SH-SY5Y (cell line): ENCODE measurements around the gene RPL5.

Source experiments
- GATA2 ChIP-seq: IDR thresholded peaks from 2 replicates; pipeline ENCODE4 v1.6.1; 2011; ENCODE audit warnings: mild to moderate bottlenecking, low read depth, low read length
- GATA3 ChIP-seq: IDR thresholded peaks from 2 replicates; pipeline ENCODE4 v1.6.1; 2011; ENCODE audit warnings: low read depth, mild to moderate bottlenecking, low read length, moderate library complexity

The RPL5 gene

DNA sequence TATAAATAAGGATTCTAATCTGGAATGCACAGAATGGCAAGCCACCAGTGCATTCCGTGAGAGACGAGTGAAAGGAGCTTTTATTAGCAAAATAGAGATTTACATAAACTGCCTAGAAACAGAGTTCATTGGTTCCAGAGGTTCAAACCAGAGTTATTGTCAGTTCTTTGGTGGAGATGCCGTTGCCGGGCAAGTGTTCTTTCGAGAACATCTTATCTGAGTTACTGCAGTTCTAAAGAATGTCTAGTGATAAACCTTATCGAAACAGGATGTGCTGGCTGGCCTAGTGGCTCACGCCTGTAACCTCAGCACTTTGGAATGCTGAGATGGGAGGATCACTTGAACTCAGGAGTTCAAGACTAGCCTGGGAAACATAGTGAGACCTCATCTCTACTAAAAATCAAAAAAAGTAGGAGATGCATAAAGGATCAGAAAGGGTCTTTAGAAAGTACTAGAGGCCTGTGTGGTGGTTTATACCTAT is 27.1 kb upstream of the RPL5 start:
- TF ChIP-seq GATA2 (no peak), GATA3 (no peak)

DNA sequence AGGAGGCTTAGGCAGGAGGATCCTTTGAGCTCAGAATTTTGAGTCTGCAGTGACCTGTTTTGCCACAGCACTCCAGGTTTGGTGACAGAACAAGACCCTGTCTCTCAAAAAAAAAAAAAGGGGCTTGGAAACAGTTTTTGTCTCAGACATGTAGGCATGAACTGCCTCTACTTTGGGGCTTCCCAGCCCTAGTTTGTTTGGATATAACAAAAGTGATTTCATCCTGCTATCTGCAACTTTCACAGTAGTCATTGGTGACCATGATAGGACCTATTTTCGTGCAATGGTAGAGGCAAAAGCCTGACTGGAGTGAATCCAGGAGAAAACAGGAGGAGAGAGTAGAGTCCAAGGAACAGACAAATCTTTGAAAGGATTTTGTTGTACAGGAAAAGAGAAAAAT is 26.6 kb upstream of the RPL5 start:
- TF ChIP-seq GATA3 (no peak), GATA2 (no peak)

DNA sequence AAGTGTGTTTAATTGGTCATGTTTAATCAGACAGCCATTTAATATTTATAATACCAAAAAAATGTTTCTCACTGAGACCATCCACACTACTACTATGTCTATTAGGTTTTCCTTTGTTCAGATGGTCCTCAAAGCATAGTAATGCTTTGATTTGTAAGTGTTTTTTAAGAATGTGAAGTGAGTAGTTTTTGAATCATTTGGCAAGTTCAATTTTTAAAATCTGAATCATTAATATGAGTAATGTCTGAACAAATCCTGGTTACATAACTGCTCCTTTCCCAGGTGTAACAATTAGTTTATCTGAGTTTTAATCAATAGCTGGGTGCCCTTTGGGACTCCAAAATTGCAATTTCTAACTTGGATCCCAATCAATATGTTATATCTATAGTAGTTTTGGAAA is 23.5 kb upstream of the RPL5 start:
- TF ChIP-seq GATA3 = no peak
- TF ChIP-seq GATA2 = no peak

DNA sequence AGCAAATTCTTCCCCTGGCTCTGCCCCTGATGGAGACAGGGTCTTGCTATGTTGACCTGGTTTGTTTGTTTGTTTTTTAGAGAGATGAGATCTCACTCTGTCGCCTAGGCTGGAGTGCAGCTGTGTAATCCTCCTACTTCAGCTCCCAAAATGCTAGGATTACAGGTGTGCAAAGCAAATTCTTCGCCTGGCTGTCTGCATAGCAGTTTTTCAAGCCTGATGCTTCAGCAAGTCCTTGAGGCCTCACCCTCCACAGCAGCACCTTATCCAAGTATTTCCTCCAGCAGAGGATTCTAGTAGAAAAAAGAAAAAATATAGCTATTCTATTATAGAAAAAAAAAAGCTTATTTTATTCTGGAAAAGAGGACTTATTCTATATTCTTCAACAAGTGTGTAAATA is 15.1 kb upstream of the RPL5 start:
- no peak for TF ChIP-seq GATA2
- no peak for TF ChIP-seq GATA3

DNA sequence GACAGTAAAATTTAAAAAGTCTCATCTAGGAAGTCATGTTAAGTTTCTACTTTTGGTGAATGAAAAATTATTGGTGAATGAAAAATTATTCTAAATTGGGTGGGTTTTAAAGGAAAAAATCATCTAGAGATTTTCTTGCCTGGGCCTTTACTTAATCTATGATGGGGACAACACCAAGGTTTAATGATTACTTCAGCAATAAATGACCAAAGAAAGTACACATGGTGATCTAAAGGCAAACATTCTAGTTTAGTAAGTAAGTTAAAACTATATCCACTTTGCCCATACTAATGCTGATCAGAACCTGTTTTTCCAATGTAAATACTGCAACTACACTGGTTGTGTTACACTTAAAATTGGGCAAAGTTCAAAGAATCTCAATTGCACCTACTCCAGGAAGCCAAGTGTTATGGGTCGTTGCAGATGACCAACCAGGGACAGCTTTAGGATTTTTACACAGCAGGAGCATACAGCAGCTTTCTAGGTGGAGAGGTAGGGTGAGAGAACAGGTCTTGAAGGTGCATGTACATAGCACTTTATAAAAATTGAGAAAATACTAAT is 14.6 kb upstream of the RPL5 start:
- TF ChIP-seq GATA3 (no peak), GATA2 (no peak)

DNA sequence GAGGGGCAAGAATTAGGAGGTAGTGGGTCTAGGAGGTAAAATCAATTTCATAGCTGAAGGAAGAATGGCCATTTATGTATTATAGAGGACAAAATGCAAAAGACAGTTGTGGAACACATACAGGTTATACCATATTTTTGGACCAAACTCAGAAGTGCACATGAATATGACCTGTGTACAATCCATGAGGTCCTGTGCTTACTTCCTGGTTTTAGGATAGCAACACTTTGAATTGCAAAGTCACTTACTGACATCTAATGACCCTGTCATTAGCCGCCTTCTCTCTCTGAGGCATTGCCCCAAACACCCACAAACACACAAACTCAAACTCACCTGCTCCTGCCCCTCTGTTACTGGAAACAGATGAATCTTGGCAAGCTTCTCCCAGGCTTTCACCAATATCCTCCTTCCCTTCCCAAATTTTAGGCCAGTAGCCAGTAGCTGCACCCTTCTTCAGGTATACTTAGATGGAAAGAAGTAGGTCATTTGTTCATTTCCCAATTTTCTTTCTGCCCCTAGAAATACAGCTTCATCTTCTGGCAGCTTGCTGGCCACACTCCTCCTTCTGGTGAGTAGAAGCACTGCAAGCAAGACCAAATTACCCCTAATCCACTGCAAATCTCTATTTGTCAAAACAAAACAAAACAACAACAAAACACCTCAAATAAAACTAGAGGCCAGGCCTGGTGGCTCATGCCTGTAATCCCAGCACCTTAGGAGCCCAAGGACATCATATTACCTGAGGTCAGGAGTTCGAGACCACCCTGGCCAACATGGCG is 13.7 kb upstream of the RPL5 start:
- no peak for TF ChIP-seq GATA2
- TF ChIP-seq GATA3 = no peak

DNA sequence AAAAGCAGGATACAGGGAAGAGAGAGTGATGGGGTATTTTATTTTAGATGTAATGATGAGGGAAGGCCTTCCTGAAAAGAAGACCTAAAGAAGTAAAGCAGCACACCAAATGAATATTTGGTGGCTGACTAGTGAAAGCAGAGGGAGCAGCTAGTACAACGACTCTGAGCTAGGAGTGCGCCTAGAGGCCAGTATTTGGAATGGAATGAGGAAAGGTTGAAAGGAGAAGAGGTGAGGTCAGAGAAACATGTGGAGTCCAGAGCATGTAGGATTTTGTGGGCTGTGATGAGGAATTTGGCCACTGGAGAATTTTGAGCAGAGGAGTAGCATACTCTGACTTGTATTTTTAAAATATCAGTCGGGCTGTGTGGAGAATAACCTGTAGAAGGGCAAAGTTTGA is 11.8 kb upstream of the RPL5 start:
- no peak for TF ChIP-seq GATA3
- no peak for TF ChIP-seq GATA2

DNA sequence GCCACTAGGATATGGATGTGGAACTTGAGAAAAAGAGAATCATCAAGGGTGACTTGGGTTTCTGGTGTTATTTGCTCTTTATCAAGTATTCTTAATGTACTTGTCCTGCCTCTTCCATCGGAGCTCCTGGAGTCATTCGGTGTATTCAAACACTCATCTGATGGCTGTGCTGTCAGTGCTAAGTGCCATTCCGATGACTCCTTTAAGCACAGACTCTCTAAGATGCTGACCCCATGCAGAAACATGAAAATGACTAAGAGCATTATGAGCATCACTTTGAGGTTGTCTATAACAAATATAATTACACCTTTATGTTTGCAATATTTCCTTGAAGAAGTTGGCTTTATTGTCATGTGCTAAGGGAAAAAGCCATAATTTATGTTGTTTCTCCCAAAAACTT is 11.3 kb upstream of the RPL5 start:
- no peak for TF ChIP-seq GATA2

DNA sequence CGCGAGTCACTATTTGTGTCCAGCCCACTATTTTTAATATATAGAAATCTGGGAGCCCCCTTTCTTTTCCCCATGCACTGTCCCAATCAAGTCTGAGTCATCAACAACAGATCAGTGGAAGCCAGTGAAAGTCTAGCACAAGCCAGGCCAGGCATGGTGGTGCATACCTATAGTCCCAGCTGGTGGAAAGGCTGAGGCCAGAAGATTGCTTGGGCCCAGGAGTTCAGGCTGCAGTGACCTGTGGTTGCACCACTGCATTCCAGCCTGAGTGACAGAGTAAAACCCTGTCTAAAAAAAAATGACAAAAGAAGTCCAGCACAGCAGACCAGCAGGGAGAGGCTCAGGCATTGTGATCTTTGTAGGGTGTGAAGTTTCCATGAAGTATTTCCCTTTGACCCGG is 9.0 kb upstream of the RPL5 start:
- TF ChIP-seq GATA2 (no peak), GATA3 (no peak)

DNA sequence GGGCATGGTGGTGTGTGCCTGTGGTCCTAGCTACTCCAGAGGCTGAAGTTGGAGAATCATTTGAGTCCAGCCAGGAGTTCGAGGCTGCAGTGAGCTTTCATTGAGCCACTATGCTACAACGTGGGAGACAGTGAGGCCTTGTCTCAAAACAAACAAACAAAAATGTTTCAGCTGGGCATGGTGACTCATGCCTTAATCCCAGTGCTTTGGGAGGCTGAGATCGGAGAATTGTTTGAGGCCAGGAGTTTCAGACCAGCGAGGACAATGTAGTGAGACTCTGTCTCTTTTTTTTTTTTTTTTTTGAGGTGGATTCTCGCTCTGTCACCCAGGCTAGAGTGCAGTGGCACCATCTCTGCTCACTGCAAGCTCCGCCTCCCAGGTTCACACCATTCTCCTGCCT is 5.0 kb upstream of the RPL5 start:
- TF ChIP-seq GATA2 (no peak), GATA3 (no peak)

DNA sequence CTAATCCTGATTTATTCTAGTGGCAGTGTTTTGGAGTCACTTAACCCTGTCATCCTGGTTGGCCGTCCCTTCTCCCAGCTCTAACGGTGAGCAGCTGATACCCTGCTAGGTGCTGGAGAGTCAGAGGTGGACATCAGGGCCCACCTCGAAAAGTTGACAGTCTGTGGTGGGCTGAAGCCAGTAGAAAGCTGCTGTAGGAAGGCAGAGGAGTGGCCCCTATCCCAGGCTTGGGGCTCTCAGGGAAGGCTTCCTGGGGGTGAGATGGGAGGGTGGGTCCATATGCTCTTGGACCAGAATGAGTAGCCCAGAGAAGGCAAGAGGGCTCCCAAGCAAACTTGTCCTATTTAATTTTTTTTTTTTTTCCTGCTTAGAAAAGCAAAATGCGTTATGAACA is 475 bp upstream of the RPL5 start:
- TF ChIP-seq GATA3 = no peak
- TF ChIP-seq GATA2 = no peak

DNA sequence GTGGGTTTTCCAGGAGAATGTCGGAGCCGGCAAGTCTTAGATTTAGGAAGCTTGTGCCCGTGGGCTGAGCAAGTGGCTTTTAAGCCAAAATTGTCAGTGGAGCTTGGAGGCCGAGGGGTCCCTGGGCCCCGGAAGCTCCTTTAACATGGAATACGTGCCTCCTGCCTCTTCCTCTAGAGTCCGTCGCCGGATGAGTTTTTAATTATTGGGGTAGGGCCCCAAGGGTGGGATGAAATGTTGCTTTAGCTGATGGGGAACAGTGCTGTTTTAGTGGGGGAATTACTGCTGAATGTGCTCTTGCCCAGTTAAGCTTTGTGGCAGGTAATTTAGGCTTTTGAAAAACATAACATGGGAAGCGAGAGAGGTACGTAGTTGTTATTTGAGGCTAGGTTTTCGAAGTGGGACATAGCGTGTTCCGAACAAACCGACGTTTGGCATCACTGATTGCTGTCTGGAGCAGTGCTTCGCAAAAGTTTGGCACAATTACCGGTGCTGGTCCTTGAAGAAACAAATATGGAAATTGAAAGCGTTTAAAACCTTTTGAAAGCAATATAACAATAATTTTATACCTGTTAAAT is 786 bp downstream of the RPL5 start:
- no peak for TF ChIP-seq GATA2
- TF ChIP-seq GATA3 = no peak

DNA sequence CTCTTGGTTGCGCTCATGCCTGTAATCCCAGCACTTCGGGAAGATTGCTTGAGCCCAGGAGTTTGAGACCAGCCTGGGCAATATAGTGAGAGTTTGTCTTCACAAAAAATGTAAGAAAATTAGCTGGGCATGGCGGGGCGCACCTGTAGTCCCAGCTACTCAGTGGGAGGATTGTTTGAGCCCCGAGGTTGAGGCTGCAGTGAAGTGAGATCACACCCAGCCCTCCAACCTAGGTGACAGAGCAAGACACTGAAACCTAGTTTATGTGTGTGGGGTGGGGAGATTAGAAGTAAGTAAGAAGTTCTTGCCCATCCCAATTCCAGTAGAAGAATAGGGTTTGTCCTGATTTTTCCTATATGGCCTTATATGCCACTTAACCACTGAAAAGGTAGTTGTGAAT is 2.0 kb downstream of the RPL5 start:
- no peak for TF ChIP-seq GATA2

DNA sequence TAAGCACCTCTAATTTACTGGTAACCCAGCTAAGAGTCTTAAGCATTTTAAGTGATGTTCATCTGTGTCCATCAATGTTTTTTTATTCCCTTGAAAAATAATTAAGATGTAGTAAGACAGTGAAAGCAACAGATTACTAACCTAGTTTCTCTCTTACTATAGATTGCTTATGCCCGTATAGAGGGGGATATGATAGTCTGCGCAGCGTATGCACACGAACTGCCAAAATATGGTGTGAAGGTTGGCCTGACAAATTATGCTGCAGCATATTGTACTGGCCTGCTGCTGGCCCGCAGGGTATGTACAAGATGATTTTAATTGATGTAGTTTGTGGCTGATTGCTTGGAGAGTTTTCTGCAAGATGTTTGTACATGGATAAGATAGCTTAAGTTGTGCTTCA is 2.8 kb downstream of the RPL5 start:
- TF ChIP-seq GATA2 = no peak
- no peak for TF ChIP-seq GATA3

DNA sequence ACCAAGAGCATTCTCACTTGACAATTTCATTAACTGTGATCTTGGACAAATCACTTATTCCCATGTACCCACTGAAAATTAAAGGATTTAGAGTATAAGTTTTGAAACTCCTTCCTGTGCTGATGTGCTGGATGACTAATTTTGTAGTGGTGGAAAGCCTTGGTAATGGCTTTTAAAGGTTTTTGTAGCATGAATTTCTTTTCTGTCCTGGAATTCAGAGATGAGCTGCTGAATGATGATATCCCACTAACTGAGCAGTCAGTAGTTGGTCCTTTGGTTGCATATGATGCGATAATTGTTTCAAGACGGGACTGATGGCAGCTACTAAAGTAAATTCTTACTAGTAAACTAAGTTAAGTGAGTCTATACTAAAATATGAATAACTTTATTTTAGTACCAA is 5.2 kb downstream of the RPL5 start:
- TF ChIP-seq GATA3 (no peak), GATA2 (no peak)

DNA sequence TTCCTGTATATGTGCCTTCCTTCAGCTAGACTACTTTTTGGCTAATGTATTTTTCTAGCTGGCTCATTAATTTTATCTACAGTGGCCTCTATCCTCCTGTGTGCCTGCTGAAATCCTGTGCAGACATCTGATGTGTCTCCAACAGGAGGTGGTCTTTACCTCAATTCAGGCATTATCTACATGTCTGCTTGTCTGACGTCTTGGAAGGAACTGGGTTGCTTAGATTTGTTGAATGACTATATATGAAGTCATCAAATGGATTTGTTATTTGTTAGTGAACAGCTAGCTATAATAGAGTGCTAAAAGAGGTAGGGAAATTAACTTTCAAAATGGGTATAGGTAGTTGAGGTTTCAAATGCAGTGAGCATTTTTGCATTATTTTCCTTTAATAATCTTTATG is 6.7 kb downstream of the RPL5 start:
- no peak for TF ChIP-seq GATA3
- TF ChIP-seq GATA2 = no peak
